ENCODE results near the gene ARHGEF16. TPM values are rescaled to one million over a fixed set of nuclear protein-coding genes. Genes with fewer than 3 reads are reported as not detected.

Gene ARHGEF16
- total RNA-seq, 4 donors from 2014 or later = 0.17 to 19.6 (median 2.0) TPM

- no peak for TF ChIP-seq CTCF (IDR thresholded peaks at IDR 0.05; ENCODE audit: low read depth)
Measured at GRCh38 chr1:3507636-3508275, 53.3 kb downstream of the ARHGEF16 start.

- no peak for TF ChIP-seq CTCF (IDR thresholded peaks at IDR 0.05; ENCODE audit: low read depth)
Measured at GRCh38 chr1:3508757-3509415, 54.4 kb downstream of the ARHGEF16 start.

- TF ChIP-seq CTCF (IDR thresholded peaks at IDR 0.05; ENCODE audit: low read depth) = no peak
Measured at GRCh38 chr1:3509721-3510120, 55.3 kb downstream of the ARHGEF16 start.

- no peak for TF ChIP-seq CTCF (IDR thresholded peaks at IDR 0.05; ENCODE audit: low read depth)
Measured at GRCh38 chr1:3510136-3510955, 55.9 kb downstream of the ARHGEF16 start.

- no peak for TF ChIP-seq CTCF (IDR thresholded peaks at IDR 0.05; ENCODE audit: low read depth)
Measured at GRCh38 chr1:3510956-3511250, 56.4 kb downstream of the ARHGEF16 start.

GRCh38 chr1:3511306-3511705, 56.8 kb downstream of the ARHGEF16 start:
- TF ChIP-seq CTCF (IDR thresholded peaks at IDR 0.05; ENCODE audit: low read depth) = no peak

- no peak for TF ChIP-seq CTCF (IDR thresholded peaks at IDR 0.05; ENCODE audit: low read depth)
Measured at GRCh38 chr1:3511856-3512255, 57.4 kb downstream of the ARHGEF16 start.

All from subcutaneous adipose tissue (tissue), 4 donors.